Gastroesophageal sphincter (tissue), 3 donors: ENCODE measurements around the gene AMIGO2.

ENCODE experiments used
- CTCF ChIP-seq, 4 experiments: fragments of 200-600 bp in 2 of 4; fragments of 450-650 bp in 2 of 4; sonication (generic) in 1 of 4; IDR thresholded peaks; one replicate each; pipeline ENCODE4 v1.5.1; 2017 to 2019; ENCODE audit warnings: antibody characterized with exemption in 4 of 4, mild to moderate bottlenecking in 2 of 4, moderate library complexity in 2 of 4
- EP300 ChIP-seq: sonication (generic); formaldehyde crosslinking; IDR thresholded peaks from one replicate; pipeline ENCODE4 v1.6.1; 2017; ENCODE audit warnings: antibody characterized with exemption, mild to moderate bottlenecking
- POLR2A ChIP-seq, 2 donors: fragments of 450-650 bp; IDR thresholded peaks; one replicate each; pipeline ENCODE4 v1.6.1; 2017; ENCODE audit warnings: antibody characterized with exemption in 2 of 2, mild to moderate bottlenecking in 2 of 2, moderate library complexity in 1 of 2
- POLR2AphosphoS5 ChIP-seq: sonication (generic); formaldehyde crosslinking; IDR thresholded peaks from one replicate; pipeline ENCODE4 v1.6.1; 2017; ENCODE audit warnings: antibody characterized with exemption

DNA sequence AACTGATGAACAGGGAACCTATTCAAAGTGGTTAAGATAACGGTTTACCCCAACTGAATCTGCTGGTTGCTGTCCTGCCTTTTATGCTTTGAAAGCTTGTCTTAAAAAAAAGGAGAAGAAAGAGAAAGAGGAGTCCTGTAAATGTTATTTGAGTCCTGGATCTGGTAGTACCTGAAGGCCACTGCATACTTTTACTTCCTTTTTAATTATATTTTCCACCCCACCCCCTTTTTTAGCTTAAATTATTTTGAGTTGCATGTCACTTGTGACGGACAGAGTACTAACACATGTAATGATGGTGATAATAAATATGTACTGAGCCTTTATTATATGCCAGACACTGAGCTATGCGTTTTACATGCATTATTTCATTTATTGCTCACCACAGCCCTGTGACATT is 2.5 kb upstream of the AMIGO2 start:
- no peak for TF ChIP-seq CTCF (IDR thresholded peaks at IDR 0.05)
- no peak for TF ChIP-seq EP300
- no peak for TF ChIP-seq POLR2AphosphoS5
- no peak for TF ChIP-seq POLR2A (IDR thresholded peaks at IDR 0.05)
